OCI-LY7 (cell line): Measurements from ENCODE around the gene HMGA1. TPM values are rescaled to one million over a fixed set of nuclear protein-coding genes. Genes with fewer than 3 reads are reported as not detected.

Experiments
- BruUV-seq: library from RNA; stranded (reverse); fragments of 400-500 nt; replicated peaks from 2 replicates; lab custom pipeline; 2021; lab: Mats Ljungman, UMichigan
- CTCF ChIA-PET: fragments of 300-600 bp; sonication (Branson Sonifier 250); formaldehyde crosslinking; loops from one replicate; lab custom pipeline; 2022; ENCODE audit warnings: antibody characterized with exemption; ENCODE audit not compliant: unreplicated experiment; lab: Charles Lee
- POLR2A ChIA-PET: fragments of 300-600 bp; sonication (Branson Sonifier 250); formaldehyde crosslinking; loops from one replicate; lab custom pipeline; 2022; ENCODE audit warnings: antibody characterized with exemption; lab: Charles Lee
- DNase-seq: peaks from one replicate; pipeline ENCODE4 v3.0.0-alpha.2; 2015; ENCODE audit warnings: low spot score
- H2AFZ ChIP-seq: fragments of 200-600 bp; sonication (generic), shearing (Covaris generic); 2 replicates; pipeline ENCODE4 v1.6.1; 2014; ENCODE audit warnings: mild to moderate bottlenecking, antibody characterized with exemption, low read length, moderate library complexity
- H3K27ac ChIP-seq: fragments of 200-600 bp; sonication (generic); 2 replicates; pipeline ENCODE4 v1.5.1; 2014; ENCODE audit warnings: mixed run types, low read depth, mild to moderate bottlenecking, moderate library complexity, low read length, inconsistent platforms; ENCODE audit not compliant: poor library complexity, severe bottlenecking
- H3K36me3 ChIP-seq: fragments of 200-600 bp; sonication (generic); 2 replicates; pipeline ENCODE4 v1.6.1; 2014; ENCODE audit warnings: mild to moderate bottlenecking, antibody characterized with exemption, low read length, moderate library complexity, mixed read lengths; ENCODE audit not compliant: insufficient read depth
- H3K4me1 ChIP-seq: fragments of 200-600 bp; sonication (generic); 2 replicates; pipeline ENCODE4 v1.5.1; 2014; ENCODE audit warnings: mild to moderate bottlenecking, low read length; ENCODE audit not compliant: insufficient read depth, poor library complexity, severe bottlenecking
- H3K4me2 ChIP-seq: fragments of 200-600 bp; sonication (generic); 2 replicates; pipeline ENCODE4 v1.6.1; 2014; ENCODE audit warnings: mild to moderate bottlenecking, low read length
- H3K4me3 ChIP-seq: fragments of 200-600 bp; sonication (generic); 2 replicates; pipeline ENCODE4 v1.5.1; 2014; ENCODE audit warnings: mild to moderate bottlenecking, low read depth, low read length; ENCODE audit not compliant: poor library complexity, severe bottlenecking
- H3K79me2 ChIP-seq: fragments of 200-600 bp; sonication (generic); 2 replicates; pipeline ENCODE4 v1.6.1; 2016; ENCODE audit warnings: low read depth, mild to moderate bottlenecking, low read length, moderate library complexity, mixed read lengths; ENCODE audit not compliant: insufficient read depth
- H3K9me2 ChIP-seq: fragments of 200-600 bp; sonication (generic); 2 replicates; pipeline ENCODE4 v1.6.1; 2016; ENCODE audit warnings: mild to moderate bottlenecking, low read length, mixed read lengths; ENCODE audit not compliant: insufficient read depth
- H3K9me3 ChIP-seq: fragments of 200-600 bp; sonication (generic); 2 replicates; pipeline ENCODE4 v1.6.1; 2014; ENCODE audit warnings: mild to moderate bottlenecking, mixed run types, low read length, mixed read lengths
- H4K20me1 ChIP-seq: fragments of 200-600 bp; sonication (generic); 2 replicates; pipeline ENCODE4 v1.6.1; 2014; ENCODE audit warnings: mild to moderate bottlenecking, antibody characterized with exemption, low read length, moderate library complexity, mixed read lengths; ENCODE audit not compliant: insufficient read depth
- EZH2phosphoT487 ChIP-seq: fragments of 200-600 bp; sonication (generic); IDR thresholded peaks from 2 replicates; pipeline ENCODE4 v1.6.1; 2018; ENCODE audit warnings: low read depth, borderline replicate concordance, mild to moderate bottlenecking, mixed run types, antibody characterized with exemption, low read length, moderate library complexity, mixed read lengths
- intact Hi-C: fragments of 100-400 bp; cut with micrococcal nuclease; formaldehyde crosslinking; loops from one replicate; pipeline ENCODE4 v1.10.0; 2022; ENCODE audit not compliant: unreplicated experiment
- total RNA-seq, 2 experiments: library from RNA; depleted of rRNA in 1 of 2; stranded (reverse); fragments of >200 nt in 1 of 2; shearing (Covaris generic) in 1 of 2; gene quantifications; 2 replicates each; pipeline ENCODE4 v1.2.3, GENCODE V29; 2014 to 2022
- TF ChIP-seq, protein P1 (sequence below): fragments of 200-600 bp; sonication (generic); conservative IDR thresholded peaks from 2 replicates; pipeline ENCODE4 v1.5.1; 2014; ENCODE audit warnings: mild to moderate bottlenecking, antibody characterized with exemption, low read length, moderate library complexity, mixed read lengths

Gene HMGA1
- total RNA-seq, 2 experiments from 2014 or later = 435 to 764 TPM

DNA sequence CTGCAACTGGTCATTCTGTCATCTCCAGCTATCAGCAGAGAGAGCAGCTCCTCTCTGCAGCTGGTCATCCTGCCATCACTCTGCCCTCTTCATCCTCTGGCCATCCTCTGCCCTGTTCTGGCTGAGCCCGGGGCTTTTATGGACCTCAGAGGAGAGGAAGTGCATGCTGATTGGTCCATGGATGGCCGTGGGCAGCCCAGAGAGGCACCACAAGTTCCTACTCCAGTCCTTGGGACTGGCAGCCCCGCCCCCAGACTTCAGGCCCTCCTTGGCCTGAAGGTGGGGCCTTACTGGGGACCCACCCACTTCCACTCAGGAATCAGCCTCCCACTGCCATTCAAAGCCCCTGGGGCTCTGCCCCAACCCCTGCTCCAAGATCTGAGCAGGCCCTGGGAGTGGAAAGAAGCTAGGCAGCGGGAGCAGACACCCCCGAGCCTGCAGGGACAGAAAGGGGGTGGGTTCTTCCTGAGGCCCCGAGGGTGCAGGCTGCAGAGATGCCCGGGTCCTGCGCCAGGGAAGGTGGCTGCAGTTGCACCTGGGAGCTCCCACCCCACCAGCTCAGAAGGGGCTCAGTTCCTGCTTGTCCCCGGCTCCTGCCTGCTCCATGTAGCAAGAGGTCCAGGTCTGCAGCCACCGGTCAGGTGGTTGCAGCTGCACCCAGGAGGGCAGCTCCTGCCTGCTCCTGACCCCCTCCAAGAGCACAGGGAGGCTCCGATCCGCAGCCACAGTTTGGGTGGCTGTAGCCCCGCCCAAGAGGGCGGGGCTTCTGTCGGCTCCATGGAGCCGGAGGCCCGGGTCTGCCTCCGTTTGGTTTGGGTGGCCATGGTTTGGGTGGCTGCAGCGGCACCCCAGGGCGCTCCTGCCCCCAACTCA, 34.1 kb upstream of the HMGA1 start:
- Histone ChIP-seq H3K36me3 (no peaks in the 10 kb centered on the region), H3K4me3 (no peak overlapping the region), H2AFZ (no peak overlapping the region), H3K27ac (no peak overlapping the region), H3K4me2 (no peak overlapping the region), H4K20me1 (no peaks in the 10 kb centered on the region), H3K4me1 (no peaks in the 10 kb centered on the region), H3K79me2 (no peaks in the 10 kb centered on the region), H3K9me3 (peaks cover 8% of the 10 kb centered on the region; the same call in 1 of the 2 replicates), H3K9me2 (no peaks in the 10 kb centered on the region)
- ChIA-PET CTCF (interaction anchor here (1.2 to 1.3 kb wide), 2 partner anchors 12 to 937 kb away, joined by 3 read pairs; no protein-coding TSS in a partner anchor), POLR2A (no interaction called here)
- TF ChIP-seq, protein P1, sequence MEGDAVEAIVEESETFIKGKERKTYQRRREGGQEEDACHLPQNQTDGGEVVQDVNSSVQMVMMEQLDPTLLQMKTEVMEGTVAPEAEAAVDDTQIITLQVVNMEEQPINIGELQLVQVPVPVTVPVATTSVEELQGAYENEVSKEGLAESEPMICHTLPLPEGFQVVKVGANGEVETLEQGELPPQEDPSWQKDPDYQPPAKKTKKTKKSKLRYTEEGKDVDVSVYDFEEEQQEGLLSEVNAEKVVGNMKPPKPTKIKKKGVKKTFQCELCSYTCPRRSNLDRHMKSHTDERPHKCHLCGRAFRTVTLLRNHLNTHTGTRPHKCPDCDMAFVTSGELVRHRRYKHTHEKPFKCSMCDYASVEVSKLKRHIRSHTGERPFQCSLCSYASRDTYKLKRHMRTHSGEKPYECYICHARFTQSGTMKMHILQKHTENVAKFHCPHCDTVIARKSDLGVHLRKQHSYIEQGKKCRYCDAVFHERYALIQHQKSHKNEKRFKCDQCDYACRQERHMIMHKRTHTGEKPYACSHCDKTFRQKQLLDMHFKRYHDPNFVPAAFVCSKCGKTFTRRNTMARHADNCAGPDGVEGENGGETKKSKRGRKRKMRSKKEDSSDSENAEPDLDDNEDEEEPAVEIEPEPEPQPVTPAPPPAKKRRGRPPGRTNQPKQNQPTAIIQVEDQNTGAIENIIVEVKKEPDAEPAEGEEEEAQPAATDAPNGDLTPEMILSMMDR = no peak
- TF ChIP-seq EZH2phosphoT487 = no peak
- no peak for DNase-seq
- no TSS peak for BruUV-seq
- intact Hi-C loops = no loop called here

DNA sequence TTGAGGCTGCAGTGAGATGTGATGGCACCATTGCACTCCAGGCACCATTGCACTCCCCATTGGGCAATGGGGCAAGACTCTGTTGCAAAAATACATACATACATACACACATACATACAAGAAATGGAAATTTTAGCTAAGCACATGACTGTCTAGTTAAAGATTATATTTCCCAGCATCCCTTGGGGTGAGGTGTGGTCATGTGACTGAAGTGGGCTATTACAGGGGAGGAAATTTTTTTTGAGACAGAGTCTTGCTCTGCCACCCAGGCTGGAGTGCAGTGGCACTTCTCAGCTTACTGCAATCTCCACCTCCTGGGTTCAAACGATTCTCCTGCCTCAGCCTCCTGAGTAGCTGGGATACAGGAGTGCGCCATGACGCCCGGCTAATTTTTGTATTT, 32.0 kb upstream of the HMGA1 start:
- Histone ChIP-seq H3K4me2 (no peak overlapping the region), H3K79me2 (no peaks in the 10 kb centered on the region), H3K4me1 (no peaks in the 10 kb centered on the region), H2AFZ (no peak overlapping the region), H4K20me1 (no peaks in the 10 kb centered on the region), H3K27ac (no peak overlapping the region), H3K36me3 (no peaks in the 10 kb centered on the region), H3K4me3 (no peak overlapping the region), H3K9me2 (no peaks in the 10 kb centered on the region), H3K9me3 (peaks cover 8% of the 10 kb centered on the region; the same call in 1 of the 2 replicates)
- TF ChIP-seq, protein P1 = no peak
- no peak for TF ChIP-seq EZH2phosphoT487
- intact Hi-C loops = no loop called here
- BruUV-seq = no TSS peak
- ChIA-PET CTCF (no interaction called here), POLR2A (interaction anchor here (0.7 to 1.0 kb wide), 2 partner anchors 32 to 56 kb away, joined by 3 read pairs; partner anchors contain the start of gene HMGA1)
- no peak for DNase-seq

DNA sequence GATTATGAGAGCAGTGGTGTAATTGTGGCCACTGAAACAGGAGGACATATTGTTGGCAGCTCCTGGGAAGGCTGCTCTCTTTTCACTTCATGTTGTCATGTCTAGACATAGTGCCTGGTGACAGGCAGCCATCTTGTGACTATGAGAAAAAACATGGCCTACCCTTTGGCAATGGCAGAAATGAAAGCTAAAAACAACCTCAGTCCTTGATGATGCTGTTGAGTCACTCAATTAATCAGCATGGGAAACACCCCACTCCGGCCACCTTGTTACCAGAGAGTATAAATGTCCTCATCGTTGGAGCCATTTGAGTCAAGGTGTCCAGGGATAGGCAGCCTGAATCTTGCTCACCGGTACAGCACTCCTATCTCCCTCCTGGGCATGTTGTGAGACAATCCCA, 31.2 kb upstream of the HMGA1 start:
- no peaks in the 10 kb centered on the region for H3K4me1 ChIP-seq
- no peaks in the 10 kb centered on the region for H3K36me3 ChIP-seq
- DNase-seq = no peak
- H2AFZ ChIP-seq = no peak overlapping the region
- intact Hi-C loops = no loop called here
- no TSS peak for BruUV-seq
- CTCF ChIA-PET = no interaction called here
- H3K9me2 ChIP-seq = no peaks in the 10 kb centered on the region
- POLR2A ChIA-PET = interaction anchor here (1.0 kb wide), 1 partner anchor 31 kb away, joined by 3 read pairs; the partner anchor contains the start of gene HMGA1
- peaks cover 8% of the 10 kb centered on the region; the same call in 1 of the 2 replicates for H3K9me3 ChIP-seq
- H3K4me3 ChIP-seq = no peak overlapping the region
- H3K27ac ChIP-seq = no peak overlapping the region
- no peak for TF ChIP-seq EZH2phosphoT487
- TF ChIP-seq, protein P1 = no peak
- no peak overlapping the region for H3K4me2 ChIP-seq
- no peaks in the 10 kb centered on the region for H4K20me1 ChIP-seq
- no peaks in the 10 kb centered on the region for H3K79me2 ChIP-seq
